CD14-positive monocyte (primary cell): Measurements from ENCODE around the gene DUOX2. TPM values are rescaled to one million over a fixed set of nuclear protein-coding genes. Genes with fewer than 3 reads are reported as not detected.

Source experiments
- DNase-seq, 3 donors: peaks; one replicate each; pipeline ENCODE4 v3.0.0-alpha.2; 2011 to 2022
- H2AFZ ChIP-seq: 2 replicates; pipeline ENCODE4 v1.6.0; 2012; ENCODE audit warnings: mild to moderate bottlenecking, low read depth, low read length, inconsistent platforms; ENCODE audit not compliant: insufficient read depth, poor library complexity, severe bottlenecking
- H3K27ac ChIP-seq, 2 donors: 1 replicate in 1 of 2; 2 replicates in 1 of 2; pipeline ENCODE4 v1.5.1; 2012 to 2013; ENCODE audit warnings: low read length in 2 of 2, control low read depth in 1 of 2, inconsistent platforms in 1 of 2, low read depth in 1 of 2, mild to moderate bottlenecking in 1 of 2
- H3K27me3 ChIP-seq, 2 donors: one replicate each; pipeline versions ENCODE4 v1.6.0 to v1.6.1; 2011 to 2013; ENCODE audit warnings: low read length in 2 of 2; ENCODE audit not compliant: control insufficient read depth in 2 of 2, insufficient read depth in 2 of 2
- H3K36me3 ChIP-seq, 2 donors: replicated peaks in 1 of 2; 1 replicate in 1 of 2; 2 replicates in 1 of 2; pipeline versions ENCODE4 v1.5.1 to v1.6.1; 2012 to 2013; ENCODE audit warnings: low read length in 2 of 2, control low read depth in 1 of 2, inconsistent platforms in 1 of 2, mild to moderate bottlenecking in 1 of 2; ENCODE audit not compliant: insufficient read depth in 2 of 2, control insufficient read depth in 1 of 2
- H3K4me1 ChIP-seq, 2 donors: 1 replicate in 1 of 2; 2 replicates in 1 of 2; pipeline versions ENCODE4 v1.5.1 to v1.6.1; 2012 to 2013; ENCODE audit warnings: low read length in 2 of 2, control low read depth in 1 of 2, inconsistent platforms in 1 of 2, mild to moderate bottlenecking in 1 of 2, moderate library complexity in 1 of 2; ENCODE audit not compliant: insufficient read depth in 2 of 2, control insufficient read depth in 1 of 2
- H3K4me2 ChIP-seq: replicated peaks from 2 replicates; pipeline ENCODE3; 2012; ENCODE audit warnings: low read length, moderate library complexity, mild to moderate bottlenecking; ENCODE audit not compliant: poor library complexity, severe bottlenecking; ENCODE audit errors: extremely low read depth
- H3K4me3 ChIP-seq, 3 experiments: fragments of 200-600 bp in 1 of 3; sonication (generic) in 1 of 3; replicated peaks in 1 of 3; 1 replicate in 2 of 3; 2 replicates in 1 of 3; pipeline ENCODE4 v1.5.1; 2011 to 2013; ENCODE audit warnings: low read length in 3 of 3, mild to moderate bottlenecking in 3 of 3, control low read depth in 2 of 3, low read depth in 2 of 3, inconsistent platforms in 1 of 3, moderate library complexity in 1 of 3
- H3K79me2 ChIP-seq: 2 replicates; pipeline ENCODE4 v1.6.0; 2012; ENCODE audit warnings: mild to moderate bottlenecking, control low read depth, inconsistent platforms, low read length, moderate library complexity; ENCODE audit not compliant: insufficient read depth
- H3K9ac ChIP-seq: 2 replicates; pipeline ENCODE4 v1.6.0; 2017; ENCODE audit warnings: low read length, mild to moderate bottlenecking; ENCODE audit not compliant: insufficient read depth, poor library complexity, severe bottlenecking
- H3K9me3 ChIP-seq, 2 donors: replicated peaks in 1 of 2; 1 replicate in 1 of 2; 2 replicates in 1 of 2; pipeline versions ENCODE4 v1.5.1 to v1.6.1; 2012 to 2013; ENCODE audit warnings: low read length in 2 of 2, control low read depth in 1 of 2; ENCODE audit not compliant: control insufficient read depth in 1 of 2, insufficient read depth in 1 of 2
- H4K20me1 ChIP-seq: 2 replicates; pipeline ENCODE4 v1.6.0; 2012; ENCODE audit warnings: mild to moderate bottlenecking, low read length, control low read depth, moderate library complexity; ENCODE audit not compliant: insufficient read depth
- H3K27ac Mint-ChIP-seq, 7 donors: one replicate each; pipeline ENCODE4 v1.8.0; 2020; ENCODE audit warnings: mild to moderate bottlenecking in 7 of 7, mixed read lengths in 7 of 7, moderate library complexity in 6 of 7, inconsistent platforms in 2 of 7
- H3K27me3 Mint-ChIP-seq, 3 donors: one replicate each; pipeline ENCODE4 v1.8.0; 2021 to 2022; ENCODE audit warnings: low read depth in 3 of 3, mild to moderate bottlenecking in 3 of 3, mixed read lengths in 3 of 3, moderate library complexity in 3 of 3, inconsistent platforms in 1 of 3
- H3K36me3 Mint-ChIP-seq, 2 donors: one replicate each; pipeline ENCODE4 v1.8.0; 2020; ENCODE audit warnings: mixed read lengths in 2 of 2, inconsistent platforms in 1 of 2, mild to moderate bottlenecking in 1 of 2
- H3K4me1 Mint-ChIP-seq: one replicate; pipeline ENCODE4 v1.8.0; 2020; ENCODE audit warnings: mild to moderate bottlenecking, mixed read lengths
- H3K4me3 Mint-ChIP-seq, 2 donors: one replicate each; pipeline ENCODE4 v1.8.0; 2020; ENCODE audit warnings: mild to moderate bottlenecking in 2 of 2, mixed read lengths in 2 of 2, moderate library complexity in 1 of 2
- H3K9me3 Mint-ChIP-seq, 7 donors: one replicate each; pipeline ENCODE4 v1.8.0; 2020 to 2022; ENCODE audit warnings: mixed read lengths in 7 of 7, mild to moderate bottlenecking in 6 of 7, moderate library complexity in 6 of 7, inconsistent platforms in 2 of 7
- CTCF ChIP-seq: fragments of 200-600 bp; IDR thresholded peaks from one replicate; pipeline ENCODE4 v1.8.0; 2022; ENCODE audit warnings: antibody characterized with exemption, mild to moderate bottlenecking
- WGBS: methylation state at CpG from one replicate; pipeline ENCODE4 v1.1.5; 2013; ENCODE audit warnings: missing lambda C conversion rate; ENCODE audit not compliant: insufficient coverage; 5-methylcytosine and 5-hydroxymethylcytosine counted together
- intact Hi-C, 2 donors: fragments of 100-400 bp; cut with micrococcal nuclease; formaldehyde crosslinking; loops; one replicate each; pipeline versions ENCODE4 v1.15.0 to v1.15.1; 2023
- polyA plus RNA-seq, 3 donors: library from polyadenylated mRNA; depleted of rRNA in 1 of 3; unstranded in 2 of 3; stranded (reverse) in 1 of 3; fragments of 300-500 nt in 2 of 3; fragments of >200 nt in 1 of 3; fragmentation: Illumina TruSeq in 2 of 3; gene quantifications; 1 replicate in 2 of 3; 2 replicates in 1 of 3; pipeline ENCODE4 v1.2.3, GENCODE V29; 2012 to 2021

DUOX2 gene
- polyA plus RNA-seq, 3 donors: 0.01 TPM; not detected in 2

- 82% methylated on average over 3 of the region's 4 CpGs for WGBS
- intact Hi-C loops: no loop called here
- no peak for TF ChIP-seq CTCF
These were observed 21.0 kb downstream of the DUOX2 start for GRCh38 chr15:45093013-45093412.

GRCh38 chr15:45091576-45091975 is 22.4 kb downstream of the DUOX2 start:
- Mint-ChIP-seq H3K9me3 (no peaks in the 10 kb centered on the region), H3K36me3 (no peaks in the 10 kb centered on the region), H3K27ac (no peak overlapping the region), H3K27me3 (peaks cover 0 to 9% (median 3%) of the 10 kb centered on the region in 3 donors), H3K4me1 (peaks cover 2% of the 10 kb centered on the region), H3K4me3 (no peak overlapping the region)
- 100% methylated on average over 2 of the region's 2 CpGs for WGBS
- Histone ChIP-seq H2AFZ (no peak overlapping the region), H3K9me3 (no peaks in the 10 kb centered on the region), H3K27ac (no peak overlapping the region), H3K9ac (no peak overlapping the region), H3K27me3 (no peaks in the 10 kb centered on the region), H3K4me2 (no peak overlapping the region), H3K4me3 (no peak overlapping the region), H3K36me3 (no peaks in the 10 kb centered on the region), H4K20me1 (no peaks in the 10 kb centered on the region), H3K4me1 (no peaks in the 10 kb centered on the region), H3K79me2 (no peaks in the 10 kb centered on the region)
- intact Hi-C loops: no loop called here
- no peak for DNase-seq
- TF ChIP-seq CTCF: no peak

More at GRCh38 chr15:45093013-45093412, 21.0 kb downstream of the DUOX2 start:
- Histone ChIP-seq H2AFZ (no peak overlapping the region), H4K20me1 (no peaks in the 10 kb centered on the region), H3K27ac (no peak overlapping the region), H3K27me3 (no peaks in the 10 kb centered on the region), H3K4me1 (no peaks in the 10 kb centered on the region), H3K4me2 (no peak overlapping the region), H3K9me3 (no peaks in the 10 kb centered on the region), H3K79me2 (no peaks in the 10 kb centered on the region), H3K4me3 (no peak overlapping the region), H3K9ac (no peak overlapping the region), H3K36me3 (no peaks in the 10 kb centered on the region)
- DNase-seq: no peak
- Mint-ChIP-seq H3K4me1 (peaks cover 2% of the 10 kb centered on the region), H3K27me3 (peaks cover 0 to 11% (median 0%) of the 10 kb centered on the region in 3 donors), H3K9me3 (no peaks in the 10 kb centered on the region), H3K27ac (no peak overlapping the region), H3K36me3 (no peaks in the 10 kb centered on the region), H3K4me3 (no peak overlapping the region)
